NK-92 (cell line): ENCODE data around the gene HBM.
"Not testable (repeated sequence)": the region's sequence is repeated elsewhere in the genome, so short reads cannot be mapped to it uniquely, and the experiment has no call there.

Experiments used
- DNase-seq: peaks from one replicate; lab custom pipeline; 2025; ENCODE audit not compliant: unreplicated experiment; lab: John Stamatoyannopoulos, UW

HBM gene

DNA sequence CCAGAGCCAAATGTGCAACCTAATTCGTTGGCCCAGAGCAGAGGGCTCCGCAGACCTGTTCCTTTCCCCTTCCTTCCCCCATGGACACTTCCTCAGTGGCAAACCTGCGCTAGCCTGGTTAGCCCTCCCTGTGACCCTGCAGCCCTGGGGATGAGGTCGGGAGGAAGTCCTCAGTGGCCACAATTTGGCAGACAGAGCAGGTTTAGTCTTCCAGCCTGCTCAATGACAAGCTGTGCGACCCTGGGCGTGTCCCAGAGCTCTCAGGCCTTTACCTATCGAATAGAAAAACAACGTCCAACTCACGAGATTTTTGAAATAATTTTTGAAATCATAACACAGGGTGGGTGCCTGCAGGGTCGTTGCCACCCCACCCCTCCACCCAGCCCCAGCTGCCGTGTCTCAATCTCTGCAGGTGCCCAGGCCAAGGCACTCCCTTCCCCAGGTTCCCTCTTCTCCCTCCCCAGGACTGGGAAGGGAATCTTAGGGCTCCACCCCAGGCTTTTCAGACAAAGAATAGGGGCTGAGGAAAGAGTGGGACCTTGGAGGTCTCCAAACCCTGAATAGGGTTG, 1.4 kb downstream of the HBM start:
- no peak for DNase-seq

- DNase-seq, result no peak
Measured at GRCh38 chr16:168424-168823, 2.6 kb downstream of the HBM start.

DNA sequence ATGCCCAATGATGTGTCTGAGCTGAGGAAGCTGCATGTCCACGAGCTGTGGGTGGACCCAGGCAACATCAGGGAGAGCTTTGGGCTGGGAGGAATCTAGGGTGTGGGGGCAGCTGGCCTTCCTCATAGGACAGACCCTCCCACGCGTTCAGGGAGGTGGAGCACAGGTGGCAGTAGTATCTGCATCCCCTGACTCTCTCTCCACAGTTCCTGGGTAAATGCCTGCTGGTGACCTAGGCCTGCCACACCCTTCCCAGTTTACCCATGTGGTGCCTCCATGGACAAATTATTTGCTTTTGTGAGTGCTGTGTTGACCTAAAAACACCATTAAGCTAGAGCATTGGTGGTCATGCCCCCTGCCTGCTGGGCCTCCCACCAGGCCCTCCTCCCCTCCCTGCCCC, 3.2 kb downstream of the HBM start:
- no peak for DNase-seq

DNA sequence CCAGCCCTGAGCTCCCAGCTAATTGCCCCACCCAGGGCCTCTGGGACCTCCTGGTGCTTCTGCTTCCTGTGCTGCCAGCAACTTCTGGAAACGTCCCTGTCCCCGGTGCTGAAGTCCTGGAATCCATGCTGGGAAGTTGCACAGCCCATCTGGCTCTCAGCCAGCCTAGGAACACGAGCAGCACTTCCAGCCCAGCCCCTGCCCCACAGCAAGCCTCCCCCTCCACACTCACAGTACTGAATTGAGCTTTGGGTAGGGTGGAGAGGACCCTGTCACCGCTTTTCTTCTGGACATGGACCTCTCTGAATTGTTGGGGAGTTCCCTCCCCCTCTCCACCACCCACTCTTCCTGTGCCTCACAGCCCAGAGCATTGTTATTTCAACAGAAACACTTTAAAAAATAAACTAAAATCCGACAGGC, 4.3 kb downstream of the HBM start:
- not testable (repeated sequence) for DNase-seq

GRCh38 chr16:170788-171187, 5.0 kb downstream of the HBM start:
- DNase-seq, result no peak

DNA sequence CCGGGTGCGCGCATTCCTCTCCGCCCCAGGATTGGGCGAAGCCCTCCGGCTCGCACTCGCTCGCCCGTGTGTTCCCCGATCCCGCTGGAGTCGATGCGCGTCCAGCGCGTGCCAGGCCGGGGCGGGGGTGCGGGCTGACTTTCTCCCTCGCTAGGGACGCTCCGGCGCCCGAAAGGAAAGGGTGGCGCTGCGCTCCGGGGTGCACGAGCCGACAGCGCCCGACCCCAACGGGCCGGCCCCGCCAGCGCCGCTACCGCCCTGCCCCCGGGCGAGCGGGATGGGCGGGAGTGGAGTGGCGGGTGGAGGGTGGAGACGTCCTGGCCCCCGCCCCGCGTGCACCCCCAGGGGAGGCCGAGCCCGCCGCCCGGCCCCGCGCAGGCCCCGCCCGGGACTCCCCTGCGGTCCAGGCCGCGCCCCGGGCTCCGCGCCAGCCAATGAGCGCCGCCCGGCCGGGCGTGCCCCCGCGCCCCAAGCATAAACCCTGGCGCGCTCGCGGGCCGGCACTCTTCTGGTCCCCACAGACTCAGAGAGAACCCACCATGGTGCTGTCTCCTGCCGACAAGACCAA, 6.7 kb downstream of the HBM start, which contains the start of gene HBA2:
TSS of gene HBA2 (plus strand) at position 503 of the 568 bp plus-strand sequence. CDS start at position 540, 37 bp downstream.
- not testable (repeated sequence) for DNase-seq

DNA sequence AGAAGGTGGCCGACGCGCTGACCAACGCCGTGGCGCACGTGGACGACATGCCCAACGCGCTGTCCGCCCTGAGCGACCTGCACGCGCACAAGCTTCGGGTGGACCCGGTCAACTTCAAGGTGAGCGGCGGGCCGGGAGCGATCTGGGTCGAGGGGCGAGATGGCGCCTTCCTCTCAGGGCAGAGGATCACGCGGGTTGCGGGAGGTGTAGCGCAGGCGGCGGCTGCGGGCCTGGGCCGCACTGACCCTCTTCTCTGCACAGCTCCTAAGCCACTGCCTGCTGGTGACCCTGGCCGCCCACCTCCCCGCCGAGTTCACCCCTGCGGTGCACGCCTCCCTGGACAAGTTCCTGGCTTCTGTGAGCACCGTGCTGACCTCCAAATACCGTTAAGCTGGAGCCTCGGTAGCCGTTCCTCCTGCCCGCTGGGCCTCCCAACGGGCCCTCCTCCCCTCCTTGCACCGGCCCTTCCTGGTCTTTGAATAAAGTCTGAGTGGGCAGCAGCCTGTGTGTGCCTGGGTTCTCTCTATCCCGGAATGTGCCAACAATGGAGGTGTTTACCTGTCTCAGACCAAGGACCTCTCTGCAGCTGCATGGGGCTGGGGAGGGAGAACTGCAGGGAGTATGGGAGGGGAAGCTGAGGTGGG, 7.6 kb downstream of the HBM start:
- not testable (repeated sequence) for DNase-seq

DNA sequence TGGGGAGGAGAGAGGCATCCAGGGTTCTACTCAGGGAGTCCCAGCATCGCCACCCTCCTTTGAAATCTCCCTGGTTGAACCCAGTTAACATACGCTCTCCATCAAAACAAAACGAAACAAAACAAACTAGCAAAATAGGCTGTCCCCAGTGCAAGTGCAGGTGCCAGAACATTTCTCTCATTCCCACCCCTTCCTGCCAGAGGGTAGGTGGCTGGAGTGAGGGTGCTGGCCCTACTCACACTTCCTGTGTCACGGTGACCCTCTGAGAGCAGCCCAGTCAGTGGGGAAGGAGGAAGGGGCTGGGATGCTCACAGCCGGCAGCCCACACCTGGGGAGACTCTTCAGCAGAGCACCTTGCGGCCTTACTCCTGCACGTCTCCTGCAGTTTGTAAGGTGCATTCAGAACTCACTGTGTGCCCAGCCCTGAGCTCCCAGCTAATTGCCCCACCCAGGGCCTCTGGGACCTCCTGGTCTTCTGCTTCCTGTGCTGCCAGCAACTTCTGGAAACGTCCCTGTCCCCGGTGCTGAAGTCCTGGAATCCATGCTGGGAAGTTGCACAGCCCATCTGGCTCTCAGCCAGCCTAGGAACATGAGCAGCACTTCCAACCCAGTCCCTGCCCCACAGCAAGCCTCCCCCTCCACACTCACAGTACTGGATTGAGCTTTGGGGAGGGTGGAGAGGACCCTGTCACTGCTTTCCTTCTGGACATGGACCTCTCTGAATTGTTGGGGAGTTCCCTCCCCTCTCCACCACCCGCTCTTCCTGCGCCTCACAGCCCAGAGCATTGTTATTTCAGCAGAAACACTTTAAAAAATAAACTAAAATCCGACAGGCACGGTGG, 8.4 kb downstream of the HBM start:
- DNase-seq, result not testable (repeated sequence)

GRCh38 chr16:175011-175949, 9.5 kb downstream of the HBM start:
- no peak for DNase-seq

DNA sequence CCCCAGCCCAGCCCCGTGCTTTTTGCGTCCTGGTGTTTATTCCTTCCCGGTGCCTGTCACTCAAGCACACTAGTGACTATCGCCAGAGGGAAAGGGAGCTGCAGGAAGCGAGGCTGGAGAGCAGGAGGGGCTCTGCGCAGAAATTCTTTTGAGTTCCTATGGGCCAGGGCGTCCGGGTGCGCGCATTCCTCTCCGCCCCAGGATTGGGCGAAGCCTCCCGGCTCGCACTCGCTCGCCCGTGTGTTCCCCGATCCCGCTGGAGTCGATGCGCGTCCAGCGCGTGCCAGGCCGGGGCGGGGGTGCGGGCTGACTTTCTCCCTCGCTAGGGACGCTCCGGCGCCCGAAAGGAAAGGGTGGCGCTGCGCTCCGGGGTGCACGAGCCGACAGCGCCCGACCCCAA, 10.2 kb downstream of the HBM start:
- DNase-seq, result not testable (repeated sequence)

GRCh38 chr16:176477-177382, 11.0 kb downstream of the HBM start, which contains the start of gene HBA1:
HBA1 (plus strand) TSS chr16:176680; CDS start chr16:176717, 37 bp downstream.
- DNase-seq, result not testable (repeated sequence)

DNA sequence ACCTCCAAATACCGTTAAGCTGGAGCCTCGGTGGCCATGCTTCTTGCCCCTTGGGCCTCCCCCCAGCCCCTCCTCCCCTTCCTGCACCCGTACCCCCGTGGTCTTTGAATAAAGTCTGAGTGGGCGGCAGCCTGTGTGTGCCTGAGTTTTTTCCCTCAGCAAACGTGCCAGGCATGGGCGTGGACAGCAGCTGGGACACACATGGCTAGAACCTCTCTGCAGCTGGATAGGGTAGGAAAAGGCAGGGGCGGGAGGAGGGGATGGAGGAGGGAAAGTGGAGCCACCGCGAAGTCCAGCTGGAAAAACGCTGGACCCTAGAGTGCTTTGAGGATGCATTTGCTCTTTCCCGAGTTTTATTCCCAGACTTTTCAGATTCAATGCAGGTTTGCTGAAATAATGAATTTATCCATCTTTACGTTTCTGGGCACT, 11.6 kb downstream of the HBM start:
- no peak for DNase-seq

DNA sequence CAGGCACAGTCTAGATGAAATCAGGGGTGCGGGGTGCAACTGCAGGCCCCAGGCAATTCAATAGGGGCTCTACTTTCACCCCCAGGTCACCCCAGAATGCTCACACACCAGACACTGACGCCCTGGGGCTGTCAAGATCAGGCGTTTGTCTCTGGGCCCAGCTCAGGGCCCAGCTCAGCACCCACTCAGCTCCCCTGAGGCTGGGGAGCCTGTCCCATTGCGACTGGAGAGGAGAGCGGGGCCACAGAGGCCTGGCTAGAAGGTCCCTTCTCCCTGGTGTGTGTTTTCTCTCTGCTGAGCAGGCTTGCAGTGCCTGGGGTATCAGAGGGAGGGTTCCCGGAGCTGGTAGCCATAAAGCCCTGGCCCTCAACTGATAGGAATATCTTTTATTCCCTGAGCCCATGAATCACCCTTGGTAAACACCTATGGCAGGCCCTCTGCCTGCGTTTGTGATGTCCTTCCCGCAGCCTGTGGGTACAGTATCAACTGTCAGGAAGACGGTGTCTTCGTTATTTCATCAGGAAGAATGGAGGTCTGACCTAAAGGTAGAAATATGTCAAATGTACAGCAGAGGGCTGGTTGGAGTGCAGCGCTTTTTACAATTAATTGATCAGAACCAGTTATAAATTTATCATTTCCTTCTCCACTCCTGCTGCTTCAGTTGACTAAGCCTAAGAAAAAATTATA, 12.3 kb downstream of the HBM start:
- no peak for DNase-seq

- DNase-seq, result no peak
Measured at GRCh38 chr16:178668-179015, 12.9 kb downstream of the HBM start.

DNA sequence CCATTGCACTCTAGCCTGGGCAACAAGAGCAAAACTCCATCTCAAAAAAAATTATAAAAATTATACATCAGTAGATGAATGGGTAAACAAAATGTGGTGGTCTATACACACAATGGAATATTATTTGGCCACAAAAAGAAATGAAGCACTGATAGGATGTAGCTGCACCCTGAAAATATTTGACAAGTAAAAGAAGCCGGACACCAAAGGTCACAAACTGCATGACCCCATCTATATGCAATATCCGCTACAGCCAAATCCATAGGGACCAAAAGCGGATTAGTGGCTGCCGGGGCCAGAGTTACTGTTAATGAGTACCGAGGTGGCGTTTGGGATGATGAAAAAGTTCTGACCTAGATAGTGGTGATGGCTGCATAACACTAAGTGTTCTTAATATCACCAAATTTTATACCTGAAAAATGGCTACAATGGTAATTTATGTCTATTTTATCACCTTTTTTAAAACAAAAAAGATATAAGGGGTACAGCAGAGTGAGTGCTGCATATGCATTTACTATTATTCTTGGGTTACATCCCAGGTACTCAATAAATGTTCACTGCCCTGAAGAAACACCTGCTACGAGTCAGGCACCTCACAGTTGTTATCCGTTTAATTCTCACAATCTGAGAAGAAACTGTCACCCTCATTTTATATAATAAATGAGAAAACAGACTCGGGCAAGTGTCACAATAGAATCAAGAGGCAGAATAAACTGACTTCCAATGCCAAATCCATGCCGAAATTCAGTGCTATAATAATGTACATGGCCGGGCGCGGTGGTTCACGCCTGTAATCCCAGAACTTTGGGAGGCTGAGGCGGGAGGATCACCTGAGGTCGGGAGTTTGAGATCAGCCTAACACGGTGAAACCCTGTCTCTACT, 13.7 kb downstream of the HBM start:
- DNase-seq, result no peak

GRCh38 chr16:180101-180675, 14.4 kb downstream of the HBM start, which contains the start of gene HBQ1:
HBQ1 (plus strand) TSS chr16:180459; CDS start chr16:180487, 28 bp downstream.
- DNase-seq, result no peak
